Subcutaneous abdominal adipose tissue (tissue), 5 donors: ENCODE data around the gene PRICKLE1.

Experiments
- H3K27ac ChIP-seq: one replicate; pipeline ENCODE4 v1.7.0; 2013; ENCODE audit warnings: low read depth, mild to moderate bottlenecking, inconsistent platforms, low read length, moderate library complexity
- H3K27me3 ChIP-seq, 5 donors: one replicate each; pipeline ENCODE4 v1.7.0; 2013; ENCODE audit warnings: low read length in 5 of 5, inconsistent platforms in 1 of 5; ENCODE audit not compliant: control insufficient read depth in 5 of 5, insufficient read depth in 4 of 5
- H3K36me3 ChIP-seq, 5 donors: one replicate each; pipeline ENCODE4 v1.7.0; 2013; ENCODE audit warnings: low read length in 5 of 5; ENCODE audit not compliant: control insufficient read depth in 5 of 5, insufficient read depth in 5 of 5
- H3K4me1 ChIP-seq, 5 donors: one replicate each; pipeline ENCODE4 v1.7.0; 2013; ENCODE audit warnings: low read length in 5 of 5, mild to moderate bottlenecking in 3 of 5, moderate library complexity in 1 of 5; ENCODE audit not compliant: control insufficient read depth in 5 of 5, insufficient read depth in 5 of 5
- H3K4me3 ChIP-seq, 5 donors: one replicate each; pipeline ENCODE4 v1.7.0; 2013; ENCODE audit warnings: low read length in 5 of 5, low read depth in 1 of 5
- H3K9ac ChIP-seq, 5 donors: one replicate each; pipeline ENCODE4 v1.7.0; 2013; ENCODE audit warnings: low read length in 5 of 5, mild to moderate bottlenecking in 4 of 5, moderate library complexity in 3 of 5
- H3K9me3 ChIP-seq, 5 donors: one replicate each; pipeline ENCODE4 v1.7.0; 2013; ENCODE audit warnings: low read length in 5 of 5; ENCODE audit not compliant: control insufficient read depth in 5 of 5
- donor health status: healthy.
- donor health status: healthy.
- donor health status: healthy.
- donor health status: healthy.
- donor health status: healthy.

Gene PRICKLE1

DNA sequence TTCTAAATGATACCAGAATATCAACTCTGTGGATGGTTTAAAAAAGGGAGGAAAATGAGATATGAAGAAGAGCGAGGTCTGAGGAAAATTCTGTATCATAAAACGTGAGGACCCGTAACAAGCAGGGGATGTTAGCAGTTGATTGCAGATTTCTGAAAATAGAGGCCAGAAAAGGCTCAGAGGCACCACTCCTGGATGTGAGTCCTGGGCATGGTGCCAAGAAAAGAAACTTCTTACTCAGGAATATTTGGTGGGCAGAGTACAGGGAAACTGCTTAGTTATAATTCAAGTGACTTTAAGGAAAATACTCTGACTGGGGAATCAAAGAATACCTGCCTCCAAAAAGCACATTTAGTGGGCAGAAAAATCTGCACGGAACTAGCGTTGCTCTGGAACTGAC lies 85.5 kb downstream of the PRICKLE1 start:
- H3K4me1 ChIP-seq = peaks cover 0 to 3% (median 0%) of the 10 kb centered on the region in 5 donors
- no peaks in the 10 kb centered on the region for H3K9me3 ChIP-seq
- H3K27ac ChIP-seq = no peak overlapping the region
- no peaks in the 10 kb centered on the region for H3K36me3 ChIP-seq
- no peaks in the 10 kb centered on the region for H3K27me3 ChIP-seq
- no peak overlapping the region for H3K9ac ChIP-seq
- no peak overlapping the region for H3K4me3 ChIP-seq

- Histone ChIP-seq H3K27me3 (no peaks in the 10 kb centered on the region), H3K27ac (no peak overlapping the region), H3K9me3 (no peaks in the 10 kb centered on the region), H3K36me3 (no peaks in the 10 kb centered on the region), H3K4me1 (no peaks in the 10 kb centered on the region), H3K9ac (no peak overlapping the region), H3K4me3 (no peak overlapping the region)
Observed at GRCh38 chr12:42502682-42503081, 86.9 kb downstream of the PRICKLE1 start.

DNA sequence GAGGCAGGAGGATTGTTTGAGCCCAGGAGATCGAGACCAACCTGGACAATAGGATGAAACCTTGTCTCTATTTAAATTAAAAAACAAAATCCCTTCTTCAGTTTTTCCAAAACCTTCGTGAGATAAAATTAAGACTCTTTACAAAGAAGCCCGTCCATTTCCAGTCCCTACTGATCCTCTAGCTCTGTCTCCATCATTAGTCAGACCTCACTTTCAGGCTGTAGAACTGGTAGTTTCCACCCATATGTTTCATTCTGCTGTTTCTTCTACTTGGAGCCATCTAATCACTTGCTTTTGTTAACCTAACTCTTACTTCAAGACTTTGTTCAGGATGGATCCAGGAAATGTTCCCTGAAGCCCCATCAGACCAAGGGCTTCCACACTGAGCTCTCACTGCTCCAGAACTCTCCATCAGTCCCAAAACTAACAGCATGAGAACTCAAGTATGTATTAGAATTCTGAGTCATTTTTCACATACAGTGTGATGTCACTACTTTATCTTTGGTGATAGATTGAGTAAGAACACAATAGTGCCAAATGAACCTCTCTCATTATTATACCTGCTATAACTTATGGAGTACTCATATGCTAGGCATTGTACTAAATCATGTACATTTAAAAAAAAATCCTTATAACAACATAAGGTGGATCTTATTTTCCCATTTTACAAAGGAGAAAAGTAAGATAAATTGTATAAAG lies 90.8 kb downstream of the PRICKLE1 start:
- Histone ChIP-seq H3K36me3 (no peaks in the 10 kb centered on the region), H3K4me1 (no peaks in the 10 kb centered on the region), H3K4me3 (no peak overlapping the region), H3K27me3 (no peaks in the 10 kb centered on the region), H3K9me3 (no peaks in the 10 kb centered on the region), H3K27ac (no peak overlapping the region), H3K9ac (no peak overlapping the region)

DNA sequence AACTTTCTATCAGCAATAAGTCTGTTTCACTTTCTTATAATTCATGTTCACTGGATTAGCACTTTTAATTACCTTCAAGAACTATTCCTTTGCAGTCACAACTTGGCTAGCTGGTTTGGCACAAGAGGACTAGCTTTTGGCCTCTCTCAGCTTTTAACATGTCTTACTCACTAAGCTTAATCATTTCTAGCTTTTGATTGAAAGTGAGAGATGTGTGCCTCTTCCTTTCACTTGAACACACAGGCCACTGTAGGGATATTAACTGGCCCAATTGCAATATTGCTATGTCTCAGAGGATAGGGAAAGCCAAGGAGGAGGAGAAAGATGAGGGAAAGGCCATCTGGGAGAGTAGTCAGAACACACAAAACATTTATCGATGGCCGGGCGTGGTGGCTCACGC lies 92.7 kb downstream of the PRICKLE1 start:
- H3K4me1 ChIP-seq = no peaks in the 10 kb centered on the region
- no peaks in the 10 kb centered on the region for H3K9me3 ChIP-seq
- no peak overlapping the region for H3K4me3 ChIP-seq
- H3K9ac ChIP-seq = no peak overlapping the region
- H3K36me3 ChIP-seq = no peaks in the 10 kb centered on the region
- no peak overlapping the region for H3K27ac ChIP-seq
- H3K27me3 ChIP-seq = no peaks in the 10 kb centered on the region

DNA sequence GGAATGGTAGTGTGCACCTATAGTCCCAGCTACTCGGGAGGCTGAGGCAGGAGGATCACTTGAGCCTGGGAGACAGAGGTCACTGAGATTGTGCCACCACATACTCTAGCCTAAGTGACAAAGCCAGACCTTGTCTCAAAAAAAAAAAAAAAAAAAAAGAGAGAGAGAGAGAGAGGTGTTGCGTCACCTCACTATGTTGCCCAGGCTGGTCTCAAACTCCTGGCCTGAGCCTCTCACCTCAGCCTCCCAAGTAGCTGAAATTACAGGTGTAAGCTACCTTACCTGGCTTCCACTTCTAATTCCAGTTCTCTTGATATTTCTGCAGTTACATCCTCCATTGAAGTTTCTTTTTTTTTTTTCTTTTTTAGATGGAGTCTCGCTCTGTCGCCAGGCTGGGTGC lies 94.3 kb downstream of the PRICKLE1 start:
- Histone ChIP-seq H3K27ac (no peak overlapping the region), H3K36me3 (no peaks in the 10 kb centered on the region), H3K4me1 (no peaks in the 10 kb centered on the region), H3K27me3 (no peaks in the 10 kb centered on the region), H3K4me3 (no peak overlapping the region), H3K9ac (no peak overlapping the region), H3K9me3 (no peaks in the 10 kb centered on the region)

GRCh38 chr12:42492267-42492666 lies 97.3 kb downstream of the PRICKLE1 start:
- Histone ChIP-seq H3K27ac (no peak overlapping the region), H3K36me3 (no peaks in the 10 kb centered on the region), H3K9ac (no peak overlapping the region), H3K4me1 (no peaks in the 10 kb centered on the region), H3K9me3 (no peaks in the 10 kb centered on the region), H3K4me3 (no peak overlapping the region), H3K27me3 (no peaks in the 10 kb centered on the region)

GRCh38 chr12:42490261-42490842 lies 99.2 kb downstream of the PRICKLE1 start:
- Histone ChIP-seq H3K27me3 (no peaks in the 10 kb centered on the region), H3K4me3 (no peak overlapping the region), H3K4me1 (no peaks in the 10 kb centered on the region), H3K9me3 (no peaks in the 10 kb centered on the region), H3K27ac (no peak overlapping the region), H3K36me3 (no peaks in the 10 kb centered on the region), H3K9ac (no peak overlapping the region)

GRCh38 chr12:42486407-42486806 lies 103.1 kb downstream of the PRICKLE1 start:
- H3K27ac ChIP-seq = no peak overlapping the region
- peaks cover 0 to 32% (median 19%) of the 10 kb centered on the region in 5 donors for H3K4me1 ChIP-seq

GRCh38 chr12:42485823-42486222 lies 103.7 kb downstream of the PRICKLE1 start:
- no peak overlapping the region for H3K27ac ChIP-seq
- no peak overlapping the region for H3K4me3 ChIP-seq
- peaks cover 0 to 35% (median 23%) of the 10 kb centered on the region in 5 donors for H3K4me1 ChIP-seq
- no peaks in the 10 kb centered on the region for H3K36me3 ChIP-seq
- H3K27me3 ChIP-seq = peaks cover 0 to 3% (median 0%) of the 10 kb centered on the region in 5 donors
- H3K9me3 ChIP-seq = no peaks in the 10 kb centered on the region
- H3K9ac ChIP-seq = no peak overlapping the region

More at GRCh38 chr12:42486407-42486806, 103.1 kb downstream of the PRICKLE1 start:
- Histone ChIP-seq H3K9me3 (no peaks in the 10 kb centered on the region), H3K9ac (no peak overlapping the region), H3K36me3 (no peaks in the 10 kb centered on the region), H3K27me3 (peaks cover 0 to 3% (median 0%) of the 10 kb centered on the region in 5 donors), H3K4me3 (no peak overlapping the region)

GRCh38 chr12:42484996-42485395 lies 104.5 kb downstream of the PRICKLE1 start:
- H3K4me1 ChIP-seq = peaks cover 0 to 35% (median 23%) of the 10 kb centered on the region in 5 donors
- H3K4me3 ChIP-seq = no peak overlapping the region
- no peaks in the 10 kb centered on the region for H3K36me3 ChIP-seq
- peaks cover 0 to 3% (median 0%) of the 10 kb centered on the region in 5 donors for H3K27me3 ChIP-seq
- H3K9me3 ChIP-seq = no peaks in the 10 kb centered on the region
- H3K27ac ChIP-seq = no peak overlapping the region
- H3K9ac ChIP-seq = no peak overlapping the region
